HEK293 (cell line): ENCODE data around the gene ZNF574.

Source experiments
- CTCF ChIA-PET: fragments of 350-600 bp; formaldehyde crosslinking; extraction: SDS; loops from one replicate; lab custom pipeline; 2021; ENCODE audit warnings: antibody characterized with exemption; lab: Yijun Ruan, JAX
- POLR2A ChIA-PET: fragments of 300-600 bp; formaldehyde crosslinking; extraction: SDS; loops from one replicate; lab custom pipeline; 2020; ENCODE audit warnings: antibody characterized with exemption, inconsistent platforms; lab: Yijun Ruan, JAX
- H3K27ac ChIP-seq: fragments of 200-500 bp; sonication (Bioruptor generic); 2 replicates; pipeline ENCODE4 v1.5.1; 2014; ENCODE audit warnings: low read depth, low read length, control low read depth, inconsistent platforms; ENCODE audit errors: extremely low read depth
- H3K36me3 ChIP-seq, 2 experiments: fragments of 200-500 bp in 1 of 2; sonication (Bioruptor generic) in 1 of 2; 1 replicate in 1 of 2; 2 replicates in 1 of 2; pipeline ENCODE4 v1.5.1; 2014 to 2017; ENCODE audit warnings: inconsistent platforms in 2 of 2, low read length in 2 of 2; ENCODE audit not compliant: control insufficient read depth in 2 of 2, insufficient read depth in 1 of 2
- H3K4me1 ChIP-seq: fragments of 200-500 bp; sonication (Bioruptor generic); 2 replicates; pipeline ENCODE4 v1.5.1; 2014; ENCODE audit warnings: mild to moderate bottlenecking, low read length, inconsistent platforms; ENCODE audit not compliant: control insufficient read depth, insufficient read depth
- H3K4me3 ChIP-seq: 2 replicates; pipeline ENCODE4 v1.5.1; 2011; ENCODE audit warnings: low read depth, mild to moderate bottlenecking, control low read depth, low read length, moderate library complexity
- H3K9me3 ChIP-seq: fragments of 200-500 bp; sonication (Bioruptor generic); 2 replicates; pipeline ENCODE4 v1.5.1; 2014; ENCODE audit warnings: low read depth, low read length, inconsistent platforms; ENCODE audit not compliant: control insufficient read depth, insufficient read depth
- GLIS1 ChIP-seq: fragments of 450-650 bp; formaldehyde crosslinking; IDR thresholded peaks from 2 replicates; pipeline ENCODE4 v1.5.1; 2016; ENCODE audit warnings: missing biosample characterization, missing genetic modification characterization
- OSR2 ChIP-seq: fragments of 450-650 bp; formaldehyde crosslinking; IDR thresholded peaks from 2 replicates; pipeline ENCODE4 v1.5.1; 2016; ENCODE audit warnings: missing biosample characterization, missing genetic modification characterization
- PRDM1 ChIP-seq: fragments of 450-650 bp; formaldehyde crosslinking; IDR thresholded peaks from 2 replicates; pipeline ENCODE4; 2016; ENCODE audit warnings: missing biosample characterization, missing genetic modification characterization
- RBAK ChIP-seq: fragments of 450-650 bp; formaldehyde crosslinking; IDR thresholded peaks from 2 replicates; pipeline ENCODE4 v1.5.1; 2016; ENCODE audit warnings: missing biosample characterization, missing genetic modification characterization
- SCRT1 ChIP-seq: fragments of 450-650 bp; formaldehyde crosslinking; IDR thresholded peaks from 2 replicates; pipeline ENCODE4 v1.5.1; 2016; ENCODE audit warnings: missing biosample characterization, missing genetic modification characterization, borderline replicate concordance
- ZFHX2 ChIP-seq: fragments of 450-650 bp; formaldehyde crosslinking; conservative IDR thresholded peaks from 2 replicates; pipeline ENCODE4 v1.5.1; 2016; ENCODE audit warnings: missing biosample characterization, missing genetic modification characterization
- ZFP3 ChIP-seq: fragments of 450-650 bp; formaldehyde crosslinking; IDR thresholded peaks from 2 replicates; pipeline ENCODE4 v1.5.1; 2016; ENCODE audit warnings: low read depth, missing biosample characterization, missing genetic modification characterization
- ZFP37 ChIP-seq: fragments of 450-650 bp; formaldehyde crosslinking; IDR thresholded peaks from 2 replicates; pipeline ENCODE4 v1.5.1; 2016; ENCODE audit warnings: missing biosample characterization, missing genetic modification characterization
- ZFP41 ChIP-seq: fragments of 450-650 bp; formaldehyde crosslinking; IDR thresholded peaks from 2 replicates; pipeline ENCODE4 v1.5.1; 2016; ENCODE audit warnings: missing biosample characterization, missing genetic modification characterization, borderline replicate concordance
- ZFP69B ChIP-seq: fragments of 450-650 bp; formaldehyde crosslinking; IDR thresholded peaks from 2 replicates; pipeline ENCODE4 v1.5.1; 2016; ENCODE audit warnings: missing biosample characterization, missing genetic modification characterization
- ZIC2 ChIP-seq: fragments of 450-650 bp; formaldehyde crosslinking; IDR thresholded peaks from 2 replicates; pipeline ENCODE4 v1.5.1; 2016; ENCODE audit warnings: missing biosample characterization, missing genetic modification characterization
- ZNF10 ChIP-seq: fragments of 450-650 bp; formaldehyde crosslinking; IDR thresholded peaks from 2 replicates; pipeline ENCODE4 v1.5.1; 2017; ENCODE audit warnings: missing biosample characterization, missing genetic modification characterization
- ZNF140 ChIP-seq: fragments of 450-650 bp; formaldehyde crosslinking; IDR thresholded peaks from 2 replicates; pipeline ENCODE4 v1.5.1; 2016; ENCODE audit warnings: missing biosample characterization, missing genetic modification characterization
- ZNF2 ChIP-seq: fragments of 450-650 bp; formaldehyde crosslinking; IDR thresholded peaks from 2 replicates; pipeline ENCODE4 v1.5.1; 2016; ENCODE audit warnings: missing biosample characterization, missing genetic modification characterization
- ZNF24 ChIP-seq: fragments of 450-650 bp; formaldehyde crosslinking; IDR thresholded peaks from 2 replicates; pipeline ENCODE4 v1.5.1; 2016; ENCODE audit warnings: missing biosample characterization, missing genetic modification characterization
- ZNF311 ChIP-seq: fragments of 450-650 bp; formaldehyde crosslinking; IDR thresholded peaks from 2 replicates; pipeline ENCODE4 v1.5.1; 2017; ENCODE audit warnings: missing biosample characterization, missing genetic modification characterization, borderline replicate concordance
- ZNF324 ChIP-seq: fragments of 450-650 bp; formaldehyde crosslinking; IDR thresholded peaks from 2 replicates; pipeline ENCODE4 v1.5.1; 2016; ENCODE audit warnings: missing biosample characterization, missing genetic modification characterization
- ZNF394 ChIP-seq: fragments of 450-650 bp; formaldehyde crosslinking; IDR thresholded peaks from 2 replicates; pipeline ENCODE4 v1.5.1; 2016; ENCODE audit warnings: missing biosample characterization, missing genetic modification characterization, mild to moderate bottlenecking, moderate library complexity, borderline replicate concordance
- ZNF624 ChIP-seq: fragments of 450-650 bp; formaldehyde crosslinking; IDR thresholded peaks from 2 replicates; pipeline ENCODE4 v1.5.1; 2017; ENCODE audit warnings: missing biosample characterization, missing genetic modification characterization
- ZNF629 ChIP-seq: fragments of 450-650 bp; formaldehyde crosslinking; IDR thresholded peaks from 2 replicates; pipeline ENCODE4 v1.5.1; 2017; ENCODE audit warnings: missing biosample characterization, missing genetic modification characterization
- ZNF660 ChIP-seq: fragments of 450-650 bp; IDR thresholded peaks from 2 replicates; pipeline ENCODE4 v1.5.1; 2018; ENCODE audit warnings: missing biosample characterization, mild to moderate bottlenecking, missing genetic modification characterization
- ZNF664 ChIP-seq: fragments of 450-650 bp; formaldehyde crosslinking; IDR thresholded peaks from 2 replicates; pipeline ENCODE4 v1.5.1; 2016; ENCODE audit warnings: missing biosample characterization, missing genetic modification characterization
- ZNF670 ChIP-seq: fragments of 450-650 bp; formaldehyde crosslinking; IDR thresholded peaks from 2 replicates; pipeline ENCODE4 v1.5.1; 2016; ENCODE audit warnings: missing biosample characterization, missing genetic modification characterization, low read depth
- ZNF768 ChIP-seq: fragments of 450-650 bp; formaldehyde crosslinking; IDR thresholded peaks from 2 replicates; pipeline ENCODE4 v1.5.1; 2018; ENCODE audit warnings: missing biosample characterization, mild to moderate bottlenecking, missing genetic modification characterization
- ZNF791 ChIP-seq: fragments of 450-650 bp; formaldehyde crosslinking; IDR thresholded peaks from 2 replicates; pipeline ENCODE4 v1.5.1; 2016; ENCODE audit warnings: missing biosample characterization, missing genetic modification characterization
- ZNF843 ChIP-seq: fragments of 450-650 bp; formaldehyde crosslinking; IDR thresholded peaks from 2 replicates; pipeline ENCODE4 v1.5.1; 2016; ENCODE audit warnings: missing biosample characterization, missing genetic modification characterization
- ZSCAN23 ChIP-seq: fragments of 450-650 bp; formaldehyde crosslinking; IDR thresholded peaks from 2 replicates; pipeline ENCODE4 v1.5.1; 2016; ENCODE audit warnings: missing biosample characterization, missing genetic modification characterization
- TF ChIP-seq, protein P1 (sequence below): fragments of 450-650 bp; formaldehyde crosslinking; IDR thresholded peaks from 2 replicates; pipeline ENCODE4 v1.5.1; 2017; ENCODE audit warnings: missing biosample characterization, missing genetic modification characterization
- TF ChIP-seq, protein P2 (sequence below): fragments of 450-650 bp; formaldehyde crosslinking; IDR thresholded peaks from 2 replicates; pipeline ENCODE4 v1.5.1; 2016; ENCODE audit warnings: missing biosample characterization, missing genetic modification characterization
- TF ChIP-seq, protein P3 (sequence below): fragments of 450-650 bp; formaldehyde crosslinking; IDR thresholded peaks from 2 replicates; pipeline ENCODE4 v1.5.1; 2016; ENCODE audit warnings: missing biosample characterization, missing genetic modification characterization
- TF ChIP-seq, protein P4 (sequence below): fragments of 450-650 bp; formaldehyde crosslinking; IDR thresholded peaks from 2 replicates; pipeline ENCODE4 v1.5.1; 2016; ENCODE audit warnings: missing biosample characterization, missing genetic modification characterization
- TF ChIP-seq, protein P5 (sequence below): fragments of 450-650 bp; formaldehyde crosslinking; IDR thresholded peaks from 2 replicates; pipeline ENCODE4 v1.5.1; 2016; ENCODE audit warnings: missing biosample characterization, missing genetic modification characterization

Gene ZNF574

DNA sequence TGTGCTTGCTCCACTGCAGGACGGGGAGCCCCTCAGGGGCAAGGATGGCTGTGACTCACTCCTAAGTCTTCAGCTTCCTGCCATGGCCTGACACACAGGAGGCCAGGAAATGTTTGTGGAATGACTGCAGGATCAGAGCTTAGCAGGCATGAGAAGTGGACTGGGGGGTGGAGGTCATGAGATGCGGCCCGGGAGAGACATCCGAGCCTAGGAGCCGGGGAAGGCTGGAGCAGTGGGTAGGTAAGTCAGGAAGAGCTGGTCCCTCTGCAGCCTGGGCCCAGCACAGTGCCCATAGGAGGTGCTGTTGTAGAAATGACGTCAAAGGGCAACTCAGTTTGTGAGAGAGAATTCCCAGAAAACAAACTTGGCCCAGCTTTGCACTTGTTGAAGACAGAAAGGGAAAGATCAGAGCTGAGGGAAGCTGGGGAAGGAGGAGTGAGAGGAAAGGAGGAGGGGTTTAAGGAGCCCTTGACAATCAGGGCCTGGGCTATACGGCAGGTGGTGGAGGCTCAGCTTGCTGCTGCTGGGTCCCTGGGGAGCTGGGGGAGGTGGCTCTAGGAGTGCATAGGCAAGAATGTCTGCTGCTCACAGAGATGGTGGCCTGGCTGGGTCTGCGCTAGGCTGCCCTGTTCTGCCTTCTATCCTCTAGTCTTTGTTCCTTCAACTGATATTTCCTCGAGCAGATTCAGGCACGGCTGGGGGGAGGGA is 37.8 kb downstream of the ZNF574 start:
- no peak overlapping the region for H3K4me3 ChIP-seq
- peaks cover 9% of the 10 kb centered on the region; the same call in 1 of the 2 replicates for H3K4me1 ChIP-seq
- 0 out of 2 replicates have a peak overlapping the region, but pooled peaks have one; percentile 5 for H3K27ac ChIP-seq
- no peaks in the 10 kb centered on the region for H3K36me3 ChIP-seq
- CTCF ChIA-PET = interaction anchor here (0.5 to 4.6 kb wide), 37 partner anchors 9 to 1635 kb away, joined by 3 to 41 read pairs (median 5); partner anchors contain the start of gene POU2F2
- POLR2A ChIA-PET = interaction anchor here (0.6 to 1.5 kb wide), 6 partner anchors 10 to 292 kb away, joined by 3 to 7 read pairs (median 3); partner anchors contain the start of genes GSK3A and ZNF574
- no peaks in the 10 kb centered on the region for H3K9me3 ChIP-seq
- TF ChIP-seq ZNF311 (tag by site-specific recombination) (no peak), ZNF140 (tag by site-specific recombination) (no peak), ZFP37 (tag by site-specific recombination) (peak; percentile 63; the same call in 1 of the 2 replicates), ZNF768 (tag by site-specific recombination) (no peak; the same call in 1 of the 2 replicates), ZNF24 (tag by site-specific recombination) (peak; percentile 66; the same call in 1 of the 2 replicates), ZNF2 (tag by site-specific recombination) (peak; percentile 90), ZNF791 (tag by site-specific recombination) (no peak), RBAK (no peak), OSR2 (tag by site-specific recombination) (no peak), ZNF394 (no peak), GLIS1 (tag by site-specific recombination) (peak; percentile 82), ZIC2 (tag by site-specific recombination) (peak; percentile 46; the same call in 1 of the 2 replicates), ZNF843 (tag by site-specific recombination) (no peak), ZNF10 (tag by site-specific recombination) (peak; percentile 85), ZNF629 (peak; percentile 97), ZSCAN23 (tag by site-specific recombination) (0 out of 2 replicates have a peak, but pooled peaks have one; percentile 15), ZNF660 (peak; percentile 67; the same call in 1 of the 2 replicates), SCRT1 (tag by site-specific recombination) (peak; percentile 86), ZNF324 (tag by site-specific recombination) (no peak), PRDM1 (tag by site-specific recombination) (peak; percentile 80), ZNF670 (no peak), ZFHX2 (tag by site-specific recombination) (0 out of 2 replicates have a peak, but pooled peaks have one; percentile 24), ZFP3 (tag by site-specific recombination) (no peak), ZNF664 (no peak), ZFP41 (tag by site-specific recombination) (no peak), ZNF624 (no peak), ZFP69B (peak; percentile 64; the same call in 1 of the 2 replicates)
- TF ChIP-seq, protein P1, sequence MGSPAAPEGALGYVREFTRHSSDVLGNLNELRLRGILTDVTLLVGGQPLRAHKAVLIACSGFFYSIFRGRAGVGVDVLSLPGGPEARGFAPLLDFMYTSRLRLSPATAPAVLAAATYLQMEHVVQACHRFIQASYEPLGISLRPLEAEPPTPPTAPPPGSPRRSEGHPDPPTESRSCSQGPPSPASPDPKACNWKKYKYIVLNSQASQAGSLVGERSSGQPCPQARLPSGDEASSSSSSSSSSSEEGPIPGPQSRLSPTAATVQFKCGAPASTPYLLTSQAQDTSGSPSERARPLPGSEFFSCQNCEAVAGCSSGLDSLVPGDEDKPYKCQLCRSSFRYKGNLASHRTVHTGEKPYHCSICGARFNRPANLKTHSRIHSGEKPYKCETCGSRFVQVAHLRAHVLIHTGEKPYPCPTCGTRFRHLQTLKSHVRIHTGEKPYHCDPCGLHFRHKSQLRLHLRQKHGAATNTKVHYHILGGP (tag by site-specific recombination) = 0 out of 2 replicates have a peak, but pooled peaks have one; percentile 35
- TF ChIP-seq, protein P2, sequence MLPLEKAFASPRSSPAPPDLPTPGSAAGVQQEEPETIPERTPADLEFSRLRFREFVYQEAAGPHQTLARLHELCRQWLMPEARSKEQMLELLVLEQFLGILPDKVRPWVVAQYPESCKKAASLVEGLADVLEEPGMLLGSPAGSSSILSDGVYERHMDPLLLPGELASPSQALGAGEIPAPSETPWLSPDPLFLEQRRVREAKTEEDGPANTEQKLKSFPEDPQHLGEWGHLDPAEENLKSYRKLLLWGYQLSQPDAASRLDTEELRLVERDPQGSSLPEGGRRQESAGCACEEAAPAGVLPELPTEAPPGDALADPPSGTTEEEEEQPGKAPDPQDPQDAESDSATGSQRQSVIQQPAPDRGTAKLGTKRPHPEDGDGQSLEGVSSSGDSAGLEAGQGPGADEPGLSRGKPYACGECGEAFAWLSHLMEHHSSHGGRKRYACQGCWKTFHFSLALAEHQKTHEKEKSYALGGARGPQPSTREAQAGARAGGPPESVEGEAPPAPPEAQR = no peak
- TF ChIP-seq, protein P3, sequence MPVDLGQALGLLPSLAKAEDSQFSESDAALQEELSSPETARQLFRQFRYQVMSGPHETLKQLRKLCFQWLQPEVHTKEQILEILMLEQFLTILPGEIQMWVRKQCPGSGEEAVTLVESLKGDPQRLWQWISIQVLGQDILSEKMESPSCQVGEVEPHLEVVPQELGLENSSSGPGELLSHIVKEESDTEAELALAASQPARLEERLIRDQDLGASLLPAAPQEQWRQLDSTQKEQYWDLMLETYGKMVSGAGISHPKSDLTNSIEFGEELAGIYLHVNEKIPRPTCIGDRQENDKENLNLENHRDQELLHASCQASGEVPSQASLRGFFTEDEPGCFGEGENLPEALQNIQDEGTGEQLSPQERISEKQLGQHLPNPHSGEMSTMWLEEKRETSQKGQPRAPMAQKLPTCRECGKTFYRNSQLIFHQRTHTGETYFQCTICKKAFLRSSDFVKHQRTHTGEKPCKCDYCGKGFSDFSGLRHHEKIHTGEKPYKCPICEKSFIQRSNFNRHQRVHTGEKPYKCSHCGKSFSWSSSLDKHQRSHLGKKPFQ (tag by site-specific recombination) = no peak
- TF ChIP-seq, protein P4, sequence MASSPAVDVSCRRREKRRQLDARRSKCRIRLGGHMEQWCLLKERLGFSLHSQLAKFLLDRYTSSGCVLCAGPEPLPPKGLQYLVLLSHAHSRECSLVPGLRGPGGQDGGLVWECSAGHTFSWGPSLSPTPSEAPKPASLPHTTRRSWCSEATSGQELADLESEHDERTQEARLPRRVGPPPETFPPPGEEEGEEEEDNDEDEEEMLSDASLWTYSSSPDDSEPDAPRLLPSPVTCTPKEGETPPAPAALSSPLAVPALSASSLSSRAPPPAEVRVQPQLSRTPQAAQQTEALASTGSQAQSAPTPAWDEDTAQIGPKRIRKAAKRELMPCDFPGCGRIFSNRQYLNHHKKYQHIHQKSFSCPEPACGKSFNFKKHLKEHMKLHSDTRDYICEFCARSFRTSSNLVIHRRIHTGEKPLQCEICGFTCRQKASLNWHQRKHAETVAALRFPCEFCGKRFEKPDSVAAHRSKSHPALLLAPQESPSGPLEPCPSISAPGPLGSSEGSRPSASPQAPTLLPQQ (tag by site-specific recombination) = no peak; the same call in 1 of the 2 replicates
- TF ChIP-seq, protein P5, sequence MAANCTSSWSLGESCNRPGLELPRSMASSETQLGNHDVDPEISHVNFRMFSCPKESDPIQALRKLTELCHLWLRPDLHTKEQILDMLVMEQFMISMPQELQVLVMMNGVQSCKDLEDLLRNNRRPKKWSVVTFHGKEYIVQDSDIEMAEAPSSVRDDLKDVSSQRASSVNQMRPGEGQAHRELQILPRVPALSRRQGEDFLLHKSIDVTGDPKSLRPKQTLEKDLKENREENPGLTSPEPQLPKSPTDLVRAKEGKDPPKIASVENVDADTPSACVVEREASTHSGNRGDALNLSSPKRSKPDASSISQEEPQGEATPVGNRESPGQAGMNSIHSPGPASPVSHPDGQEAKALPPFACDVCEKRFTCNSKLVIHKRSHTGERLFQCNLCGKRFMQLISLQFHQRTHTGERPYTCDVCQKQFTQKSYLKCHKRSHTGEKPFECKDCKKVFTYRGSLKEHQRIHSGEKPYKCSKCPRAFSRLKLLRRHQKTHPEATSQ = no peak
